NK-92 (cell line): ENCODE data around the gene HSPB7.
"Not testable (repeated sequence)": the region's sequence is repeated elsewhere in the genome, so short reads cannot be mapped to it uniquely, and the experiment has no call there.

Experiments
- DNase-seq: peaks from one replicate; lab custom pipeline; 2025; ENCODE audit not compliant: unreplicated experiment; lab: John Stamatoyannopoulos, UW

The HSPB7 gene

GRCh38 chr1:16009030-16009460, 8.8 kb downstream of the HSPB7 start:
- DNase-seq = no peak

GRCh38 chr1:16007671-16008341, 10.0 kb downstream of the HSPB7 start:
- DNase-seq = no peak

GRCh38 chr1:16006552-16007485, 11.0 kb downstream of the HSPB7 start:
- DNase-seq = no peak

DNA sequence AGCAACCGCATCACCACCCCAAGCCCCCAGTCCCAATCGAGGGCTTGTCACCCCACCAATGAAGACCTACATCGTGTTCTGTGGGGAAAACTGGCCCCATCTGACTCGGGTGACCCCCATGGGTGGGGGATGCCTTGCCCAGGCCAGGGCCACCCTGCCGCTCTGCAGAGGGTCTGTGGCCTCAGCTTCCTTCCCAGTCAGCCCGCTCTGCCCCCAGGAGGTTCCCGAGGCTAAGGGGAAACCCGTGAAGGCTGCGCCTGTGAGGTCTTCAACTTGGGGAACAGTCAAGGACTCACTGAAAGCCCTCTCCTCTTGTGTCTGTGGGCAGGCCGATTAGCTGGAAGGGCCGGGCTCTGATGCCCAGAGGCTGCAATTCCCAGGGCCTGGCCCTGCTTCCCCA, 11.8 kb downstream of the HSPB7 start:
- no peak for DNase-seq

- no peak for DNase-seq
Observed at GRCh38 chr1:16005597-16005996, 12.2 kb downstream of the HSPB7 start.

- not testable (repeated sequence) for DNase-seq
Observed at GRCh38 chr1:16001274-16001673, 16.6 kb downstream of the HSPB7 start.

DNA sequence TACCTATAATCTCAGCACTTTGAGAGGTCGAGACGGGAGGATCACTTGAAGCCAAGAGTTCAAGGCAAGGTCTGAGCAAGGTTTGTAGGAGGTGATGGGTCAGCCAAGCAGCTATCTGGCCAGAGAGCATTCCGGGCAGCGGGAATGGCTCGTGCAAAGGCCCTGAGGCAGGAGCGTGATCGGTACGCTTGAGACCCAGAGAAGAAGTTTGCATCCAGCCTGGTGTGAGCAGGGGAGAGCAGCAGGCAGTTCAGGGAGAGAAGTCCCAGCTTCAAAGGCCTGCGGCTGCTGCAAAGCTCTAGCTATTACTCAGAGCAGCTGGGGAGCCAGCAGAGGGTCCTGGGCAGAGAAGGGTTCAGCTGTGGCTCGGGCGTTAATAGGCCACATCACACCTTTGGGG, 18.9 kb downstream of the HSPB7 start:
- DNase-seq = no peak

- DNase-seq = no peak
Observed at GRCh38 chr1:15997637-15998280, 20.1 kb downstream of the HSPB7 start.

DNA sequence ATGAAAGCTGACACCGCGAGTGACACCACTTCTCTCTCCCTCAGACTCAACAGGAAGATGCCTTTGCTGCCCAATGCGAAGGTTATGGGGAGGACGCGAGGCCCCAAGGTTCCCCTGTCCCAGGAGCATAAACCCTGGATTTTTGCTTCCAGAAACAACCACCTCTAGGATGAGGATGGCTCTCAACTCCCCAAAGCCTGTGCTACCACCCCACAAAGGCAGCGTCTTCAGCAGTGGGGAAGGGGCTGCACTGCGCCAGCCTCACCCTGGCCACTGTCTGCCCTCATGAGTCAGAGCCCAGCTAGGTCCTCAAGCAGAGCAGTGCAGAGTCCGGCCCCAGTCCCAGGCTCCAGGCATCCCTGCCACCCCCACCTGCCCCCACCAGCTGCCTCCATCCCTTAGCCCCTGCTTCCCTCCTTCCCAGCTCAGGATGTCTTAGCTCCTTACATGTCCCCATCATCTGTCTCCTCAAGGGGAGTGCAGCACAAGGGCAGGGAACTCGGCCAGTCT, 20.7 kb downstream of the HSPB7 start:
- DNase-seq = no peak

GRCh38 chr1:15994590-15995351, 23.1 kb downstream of the HSPB7 start:
- DNase-seq = no peak

- DNase-seq = no peak
Observed at GRCh38 chr1:15994081-15994480, 23.8 kb downstream of the HSPB7 start.

DNA sequence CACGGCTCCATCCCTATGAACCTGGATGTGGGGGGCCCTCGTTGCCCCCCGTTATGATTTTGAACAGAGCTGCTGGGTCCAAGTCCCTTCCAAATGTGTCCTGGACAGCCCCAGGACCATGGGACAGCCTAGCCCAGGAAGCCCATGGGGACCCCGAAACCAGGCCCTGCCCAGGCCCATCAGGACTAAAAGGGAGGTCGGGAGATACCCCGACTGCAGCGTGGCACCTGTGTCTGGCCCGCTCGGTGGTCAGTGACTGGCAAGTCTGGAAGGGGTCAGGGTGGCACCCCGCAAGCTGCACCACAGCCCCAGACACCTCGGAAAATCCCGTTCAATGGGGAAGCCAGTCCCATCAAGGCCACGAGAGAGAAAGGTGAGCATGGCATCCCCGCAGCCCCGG, 24.2 kb downstream of the HSPB7 start:
- DNase-seq = no peak

- no peak for DNase-seq
Observed at GRCh38 chr1:15992582-15993500, 25.0 kb downstream of the HSPB7 start.

DNA sequence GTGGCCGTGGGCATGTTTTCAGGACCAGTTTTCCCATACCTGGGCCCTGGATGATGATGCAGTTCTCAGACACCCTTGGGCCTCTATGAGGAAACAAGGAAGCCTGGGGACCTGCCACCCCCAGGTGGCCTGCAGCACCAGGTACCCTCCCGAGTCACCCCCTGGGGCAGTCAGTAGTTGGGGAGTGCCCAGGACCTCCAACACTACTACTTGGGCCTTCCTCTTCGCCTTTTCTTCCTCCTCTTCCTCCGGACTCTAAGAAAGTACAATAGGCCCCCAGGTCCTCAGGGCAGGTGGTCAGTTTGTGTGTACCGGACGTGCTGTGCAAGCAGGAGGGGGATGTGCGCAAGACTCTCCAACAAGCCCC, 25.7 kb downstream of the HSPB7 start:
- no peak for DNase-seq

- DNase-seq = no peak
Observed at GRCh38 chr1:15991427-15992186, 26.2 kb downstream of the HSPB7 start.

DNA sequence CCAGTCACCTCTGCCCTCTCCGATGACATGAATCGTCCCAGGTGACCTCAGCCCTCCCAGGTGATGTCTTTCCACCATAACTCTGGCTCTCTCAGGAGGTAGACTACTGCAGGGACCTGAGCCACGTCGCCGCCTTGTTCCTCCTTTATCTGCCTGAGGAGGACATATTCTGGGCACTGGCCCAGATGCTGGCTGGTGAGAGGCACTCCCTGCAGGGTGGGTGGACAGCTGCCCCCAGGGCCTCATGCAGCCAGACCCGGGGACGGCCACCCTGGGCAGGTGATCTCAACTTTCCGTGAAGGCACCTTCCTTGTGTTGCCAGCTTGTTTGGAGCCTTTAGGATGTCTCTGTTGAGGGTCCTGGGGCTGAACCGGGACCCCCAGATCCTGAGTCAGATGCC, 28.1 kb downstream of the HSPB7 start:
- DNase-seq = no peak

DNA sequence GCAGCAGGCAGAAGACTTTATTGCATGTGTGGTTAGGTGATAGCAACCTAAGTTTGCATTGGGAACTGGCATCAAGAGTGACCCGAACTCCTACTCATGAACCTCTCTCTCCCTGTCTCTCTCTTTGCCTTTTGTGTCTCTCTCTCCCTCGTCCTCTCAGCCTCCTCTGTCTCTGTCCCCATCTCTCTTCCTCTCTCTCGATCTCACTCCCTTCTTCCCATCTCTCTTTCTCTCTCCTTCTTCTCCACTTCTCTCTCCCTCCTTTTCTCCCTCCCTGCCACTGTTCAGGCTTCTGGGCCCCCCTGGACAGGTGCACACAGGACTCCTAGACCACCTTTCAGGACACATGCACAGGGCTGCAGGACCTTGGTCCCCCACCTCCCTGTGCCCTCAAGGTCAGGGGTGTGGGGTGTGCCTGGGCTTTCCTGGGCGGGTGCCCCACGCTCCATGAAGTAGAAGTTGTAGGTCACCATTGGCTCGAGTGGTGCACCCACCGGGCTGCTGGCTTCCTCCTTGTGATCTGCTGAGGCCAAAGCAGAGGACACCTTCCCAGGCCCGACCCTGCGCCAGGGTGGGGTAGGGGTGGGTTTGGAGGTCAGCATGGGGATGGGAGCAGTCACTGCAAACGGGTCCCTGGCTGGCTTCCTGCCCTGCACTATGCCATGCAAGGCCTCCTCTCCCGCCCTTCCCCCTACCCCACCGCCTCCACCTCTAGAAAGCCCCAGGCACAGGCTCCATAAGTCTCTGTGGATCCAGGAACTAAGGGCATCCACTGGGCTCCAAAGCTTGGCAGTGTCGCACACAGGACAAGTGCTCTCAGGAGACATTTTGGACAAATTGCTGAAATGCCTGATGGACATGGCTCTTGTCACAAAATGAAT, 28.7 kb downstream of the HSPB7 start:
- DNase-seq = no peak

DNA sequence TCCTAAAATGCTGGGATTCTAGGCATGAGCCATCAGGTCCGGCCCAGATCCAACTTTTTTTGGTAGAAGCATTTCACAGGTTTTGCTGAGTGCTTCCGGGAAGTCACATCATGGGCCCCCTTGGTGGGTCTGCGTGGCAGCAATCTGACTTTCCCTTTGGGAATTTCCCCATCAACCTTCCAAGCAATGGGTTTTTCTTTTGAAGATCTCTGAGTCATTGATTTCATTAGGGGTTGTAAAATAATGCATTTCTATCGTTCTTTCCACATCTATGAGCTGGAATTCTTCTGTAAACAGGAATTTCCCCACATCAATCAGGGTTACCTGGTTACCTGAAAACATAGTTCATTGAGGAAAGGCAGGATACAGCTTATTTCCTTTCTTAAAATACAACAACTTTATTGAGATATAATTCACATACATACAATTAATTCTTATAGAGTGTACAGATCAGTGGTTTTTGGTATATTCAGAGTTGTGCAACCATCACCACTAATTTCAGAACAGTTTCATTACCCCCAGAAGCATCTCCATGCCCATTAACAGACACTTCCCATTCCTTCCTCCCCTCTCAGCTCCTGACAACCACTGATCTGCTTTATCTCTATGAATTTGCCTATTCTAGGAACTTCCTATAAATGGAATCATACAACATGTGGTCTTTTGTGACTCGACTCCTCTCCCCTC, 32.1 kb downstream of the HSPB7 start:
- no peak for DNase-seq
